Rectal smooth muscle tissue (tissue), 1 donor: ENCODE data around the gene SORCS2.

Experiments
- H3K27ac ChIP-seq: one replicate; pipeline ENCODE4 v1.7.0; 2013; ENCODE audit warnings: low read depth, low read length, inconsistent platforms
- H3K27me3 ChIP-seq: one replicate; pipeline ENCODE4 v1.7.0; 2013; ENCODE audit warnings: low read length; ENCODE audit not compliant: control insufficient read depth, insufficient read depth
- H3K36me3 ChIP-seq: one replicate; pipeline ENCODE4 v1.7.0; 2013; ENCODE audit warnings: low read length; ENCODE audit not compliant: control insufficient read depth, insufficient read depth
- H3K4me1 ChIP-seq: one replicate; pipeline ENCODE4 v1.7.0; 2013; ENCODE audit warnings: low read length; ENCODE audit not compliant: control insufficient read depth, insufficient read depth
- H3K4me3 ChIP-seq: one replicate; pipeline ENCODE4 v1.7.0; 2013; ENCODE audit warnings: low read length
- H3K9ac ChIP-seq: one replicate; pipeline ENCODE4 v1.7.0; 2013; ENCODE audit warnings: low read length

SORCS2 gene

GRCh38 chr4:7715271-7716009, 523.1 kb downstream of the SORCS2 start:
- Histone ChIP-seq H3K27me3 (no peaks in the 10 kb centered on the region), H3K9ac (no peak overlapping the region), H3K4me3 (no peak overlapping the region), H3K36me3 (no peaks in the 10 kb centered on the region), H3K4me1 (no peaks in the 10 kb centered on the region), H3K27ac (no peak overlapping the region)

GRCh38 chr4:7716010-7716721, 523.8 kb downstream of the SORCS2 start:
- Histone ChIP-seq H3K4me3 (no peak overlapping the region), H3K36me3 (no peaks in the 10 kb centered on the region), H3K9ac (no peak overlapping the region), H3K27me3 (no peaks in the 10 kb centered on the region), H3K4me1 (no peaks in the 10 kb centered on the region), H3K27ac (no peak overlapping the region)

- Histone ChIP-seq H3K36me3 (no peaks in the 10 kb centered on the region), H3K27me3 (no peaks in the 10 kb centered on the region), H3K27ac (no peak overlapping the region), H3K9ac (no peak overlapping the region), H3K4me1 (no peaks in the 10 kb centered on the region), H3K4me3 (no peak overlapping the region)
Measured at GRCh38 chr4:7717161-7717560, 524.8 kb downstream of the SORCS2 start.

GRCh38 chr4:7717946-7718490, 525.7 kb downstream of the SORCS2 start:
- Histone ChIP-seq H3K27me3 (no peaks in the 10 kb centered on the region), H3K9ac (no peak overlapping the region), H3K27ac (no peak overlapping the region), H3K4me1 (no peaks in the 10 kb centered on the region), H3K4me3 (no peak overlapping the region), H3K36me3 (no peaks in the 10 kb centered on the region)

GRCh38 chr4:7719354-7720174, 527.2 kb downstream of the SORCS2 start:
- Histone ChIP-seq H3K9ac (no peak overlapping the region), H3K27ac (no peak overlapping the region), H3K27me3 (no peaks in the 10 kb centered on the region), H3K36me3 (no peaks in the 10 kb centered on the region), H3K4me3 (no peak overlapping the region), H3K4me1 (no peaks in the 10 kb centered on the region)

- H3K27me3 ChIP-seq: no peaks in the 10 kb centered on the region
Measured at GRCh38 chr4:7721984-7722551, 529.7 kb downstream of the SORCS2 start.

GRCh38 chr4:7722766-7723387, 530.5 kb downstream of the SORCS2 start:
- Histone ChIP-seq H3K4me3 (no peak overlapping the region), H3K27ac (no peak overlapping the region), H3K4me1 (no peaks in the 10 kb centered on the region), H3K9ac (no peak overlapping the region), H3K36me3 (no peaks in the 10 kb centered on the region), H3K27me3 (no peaks in the 10 kb centered on the region)

More at GRCh38 chr4:7721984-7722551, 529.7 kb downstream of the SORCS2 start:
- Histone ChIP-seq H3K4me1 (no peaks in the 10 kb centered on the region), H3K27ac (no peak overlapping the region), H3K9ac (no peak overlapping the region), H3K4me3 (no peak overlapping the region), H3K36me3 (no peaks in the 10 kb centered on the region)

- Histone ChIP-seq H3K4me1 (no peaks in the 10 kb centered on the region), H3K9ac (no peak overlapping the region), H3K36me3 (no peaks in the 10 kb centered on the region), H3K27ac (no peak overlapping the region), H3K4me3 (no peak overlapping the region), H3K27me3 (no peaks in the 10 kb centered on the region)
Measured at GRCh38 chr4:7723625-7724024, 531.3 kb downstream of the SORCS2 start.

GRCh38 chr4:7725951-7726350, 533.6 kb downstream of the SORCS2 start:
- no peaks in the 10 kb centered on the region for H3K36me3 ChIP-seq
- H3K4me3 ChIP-seq: no peak overlapping the region
- no peaks in the 10 kb centered on the region for H3K27me3 ChIP-seq
- no peaks in the 10 kb centered on the region for H3K4me1 ChIP-seq
- H3K9ac ChIP-seq: no peak overlapping the region
- H3K27ac ChIP-seq: no peak overlapping the region

GRCh38 chr4:7726665-7727413, 534.5 kb downstream of the SORCS2 start:
- Histone ChIP-seq H3K4me3 (no peak overlapping the region), H3K4me1 (no peaks in the 10 kb centered on the region), H3K9ac (no peak overlapping the region), H3K27me3 (no peaks in the 10 kb centered on the region), H3K36me3 (no peaks in the 10 kb centered on the region), H3K27ac (no peak overlapping the region)

- Histone ChIP-seq H3K4me1 (no peaks in the 10 kb centered on the region), H3K9ac (no peak overlapping the region), H3K27me3 (no peaks in the 10 kb centered on the region), H3K4me3 (no peak overlapping the region), H3K27ac (no peak overlapping the region), H3K36me3 (no peaks in the 10 kb centered on the region)
Measured at GRCh38 chr4:7727749-7728148, 535.4 kb downstream of the SORCS2 start.
